Stimulated activated CD4-positive, alpha-beta T cell treated with anti-CD3 and anti-CD28 coated beads, Interleukin-4, amount 100 ng/mL, for 24 hours (primary cell): ENCODE results near the gene ZSWIM5.
A peak's percentile ranks its signal among the peaks of the same experiment; 100 is the strongest.
"Not testable (repeated sequence)": the region's sequence is repeated elsewhere in the genome, so short reads cannot be mapped to it uniquely, and the experiment has no call there.

Experiments
- DNase-seq: peaks from one replicate; pipeline ENCODE4 v3.0.0-alpha.2; 2020

Gene ZSWIM5

DNA sequence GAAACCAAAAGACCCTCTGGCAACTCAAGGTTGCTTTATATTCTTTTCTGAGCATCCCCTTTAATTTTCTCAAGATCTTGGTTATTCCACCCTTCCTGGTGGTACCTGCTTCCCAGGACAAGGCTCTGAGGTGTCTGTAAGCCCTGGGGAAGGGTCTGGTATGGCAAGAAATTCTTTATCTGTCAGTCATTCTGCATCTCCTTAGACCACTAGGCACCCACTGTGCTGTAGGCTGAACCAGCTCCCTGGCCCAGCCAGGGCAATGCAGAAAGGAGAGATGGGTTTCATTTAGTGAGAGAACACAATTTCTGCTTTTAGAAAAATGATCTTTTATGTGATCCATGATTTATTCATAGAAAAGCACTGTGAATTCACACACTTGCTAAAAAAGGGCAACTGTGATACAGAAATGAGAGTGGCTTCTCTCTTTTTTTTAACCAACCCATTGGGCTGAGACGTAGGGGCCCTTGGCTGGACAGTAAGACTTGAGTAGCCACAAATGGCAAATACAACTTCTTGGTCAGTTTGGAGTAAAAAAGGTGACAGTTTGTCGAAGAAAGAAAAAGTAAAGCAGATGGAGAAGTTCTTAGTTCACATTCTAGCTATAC is 190.2 kb downstream of the ZSWIM5 start:
- DNase-seq = no peak

DNA sequence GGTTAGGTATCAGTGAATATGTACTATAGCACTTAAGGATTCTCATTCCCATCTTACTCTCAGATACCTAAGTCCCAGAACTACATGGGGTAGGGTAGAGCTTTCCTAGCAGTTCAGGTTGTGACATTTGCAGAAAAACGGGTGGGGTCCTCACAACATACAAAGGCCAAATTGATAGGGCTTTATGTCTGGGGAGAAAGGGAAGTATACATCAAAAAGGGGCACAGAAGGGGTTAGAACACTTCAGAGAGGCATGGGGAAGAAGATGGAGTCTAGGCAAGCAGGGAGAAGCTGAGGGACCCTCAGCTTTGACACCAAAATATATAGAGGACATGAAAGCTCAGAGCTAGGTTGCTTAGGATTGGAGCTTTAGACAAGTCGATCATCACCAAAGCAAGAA is 190.7 kb downstream of the ZSWIM5 start:
- DNase-seq = no peak

DNA sequence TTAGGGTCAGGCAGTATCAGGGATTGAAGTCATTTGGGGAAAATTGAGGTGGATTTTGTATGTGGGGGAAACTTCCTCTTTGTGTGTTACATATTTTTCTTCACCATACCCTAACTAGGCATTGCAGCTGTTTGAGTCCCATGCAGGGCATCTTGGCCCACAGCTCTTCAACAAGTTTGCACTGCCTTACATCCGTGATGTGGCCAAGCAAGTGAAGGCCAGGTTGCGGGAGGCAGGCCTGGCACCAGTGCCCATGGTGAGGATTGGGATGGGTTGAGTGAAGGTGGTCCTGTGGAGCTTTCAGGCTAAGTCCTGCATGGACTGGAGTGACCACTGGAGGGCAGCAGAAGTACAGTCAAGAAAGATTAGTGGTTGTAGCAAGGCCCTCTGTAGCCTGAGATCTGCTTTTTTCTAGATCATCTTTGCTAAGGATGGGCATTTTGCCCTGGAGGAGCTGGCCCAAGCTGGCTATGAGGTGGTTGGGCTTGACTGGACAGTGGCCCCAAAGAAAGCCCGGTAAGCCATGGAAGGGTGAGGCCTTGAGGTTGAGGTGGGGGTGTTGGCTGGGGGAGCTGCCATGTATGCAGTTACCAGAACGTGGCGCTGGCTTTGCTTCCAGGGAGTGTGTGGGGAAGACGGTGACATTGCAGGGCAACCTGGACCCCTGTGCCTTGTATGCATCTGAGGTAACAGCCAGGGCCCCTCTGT is 191.9 kb downstream of the ZSWIM5 start:
- peak; percentile 85 for DNase-seq

DNA sequence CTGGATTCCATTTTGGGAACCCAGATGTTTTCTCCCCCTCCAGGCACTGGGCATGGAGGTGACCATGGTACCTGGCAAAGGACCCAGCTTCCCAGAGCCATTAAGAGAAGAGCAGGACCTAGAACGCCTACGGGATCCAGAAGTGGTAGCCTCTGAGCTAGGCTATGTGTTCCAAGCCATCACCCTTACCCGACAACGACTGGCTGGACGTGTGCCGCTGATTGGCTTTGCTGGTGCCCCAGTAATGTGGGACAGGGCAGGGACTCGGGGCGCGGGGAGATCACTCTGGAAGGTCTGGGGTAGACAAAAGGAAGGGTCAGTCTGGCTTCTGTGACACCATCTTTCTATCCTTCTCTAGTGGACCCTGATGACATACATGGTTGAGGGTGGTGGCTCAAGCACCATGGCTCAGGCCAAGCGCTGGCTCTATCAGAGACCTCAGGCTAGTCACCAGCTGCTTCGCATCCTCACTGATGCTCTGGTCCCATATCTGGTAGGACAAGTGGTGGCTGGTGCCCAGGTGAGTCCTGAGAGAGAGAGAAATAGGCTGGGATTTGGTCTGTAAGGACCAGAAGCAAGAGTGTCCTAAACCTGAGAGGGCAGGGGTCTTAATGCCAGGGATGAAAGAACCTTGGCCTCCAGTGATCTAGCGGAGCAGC is 192.7 kb downstream of the ZSWIM5 start:
- no peak for DNase-seq

DNA sequence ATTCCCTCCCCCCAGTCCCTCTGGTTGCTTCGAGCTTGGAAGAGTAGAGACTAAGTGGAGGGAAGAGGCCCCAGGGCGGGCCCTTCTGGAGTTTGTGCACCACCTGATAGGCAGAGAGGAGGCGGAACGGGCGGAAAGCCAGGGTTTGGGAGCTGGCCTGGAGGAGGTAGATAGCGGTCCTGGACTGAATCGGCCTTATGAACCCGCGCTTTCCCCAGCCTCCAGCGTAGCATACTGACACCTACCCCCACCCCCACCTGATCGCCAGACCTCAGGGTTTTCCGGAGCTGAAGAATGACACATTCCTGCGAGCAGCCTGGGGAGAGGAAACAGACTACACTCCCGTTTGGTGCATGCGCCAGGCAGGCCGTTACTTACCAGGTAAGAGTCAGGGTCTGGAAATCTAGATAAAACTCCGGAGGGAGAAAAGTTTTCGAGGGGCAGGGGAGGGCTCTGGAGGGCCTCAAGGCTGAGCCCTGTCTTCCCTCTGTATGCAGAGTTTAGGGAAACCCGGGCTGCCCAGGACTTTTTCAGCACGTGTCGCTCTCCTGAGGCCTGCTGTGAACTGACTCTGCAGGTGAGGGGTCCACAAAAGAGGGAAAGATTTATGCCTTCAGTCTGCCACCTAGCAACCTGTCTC is 193.6 kb downstream of the ZSWIM5 start:
- DNase-seq = peak; percentile 46

DNA sequence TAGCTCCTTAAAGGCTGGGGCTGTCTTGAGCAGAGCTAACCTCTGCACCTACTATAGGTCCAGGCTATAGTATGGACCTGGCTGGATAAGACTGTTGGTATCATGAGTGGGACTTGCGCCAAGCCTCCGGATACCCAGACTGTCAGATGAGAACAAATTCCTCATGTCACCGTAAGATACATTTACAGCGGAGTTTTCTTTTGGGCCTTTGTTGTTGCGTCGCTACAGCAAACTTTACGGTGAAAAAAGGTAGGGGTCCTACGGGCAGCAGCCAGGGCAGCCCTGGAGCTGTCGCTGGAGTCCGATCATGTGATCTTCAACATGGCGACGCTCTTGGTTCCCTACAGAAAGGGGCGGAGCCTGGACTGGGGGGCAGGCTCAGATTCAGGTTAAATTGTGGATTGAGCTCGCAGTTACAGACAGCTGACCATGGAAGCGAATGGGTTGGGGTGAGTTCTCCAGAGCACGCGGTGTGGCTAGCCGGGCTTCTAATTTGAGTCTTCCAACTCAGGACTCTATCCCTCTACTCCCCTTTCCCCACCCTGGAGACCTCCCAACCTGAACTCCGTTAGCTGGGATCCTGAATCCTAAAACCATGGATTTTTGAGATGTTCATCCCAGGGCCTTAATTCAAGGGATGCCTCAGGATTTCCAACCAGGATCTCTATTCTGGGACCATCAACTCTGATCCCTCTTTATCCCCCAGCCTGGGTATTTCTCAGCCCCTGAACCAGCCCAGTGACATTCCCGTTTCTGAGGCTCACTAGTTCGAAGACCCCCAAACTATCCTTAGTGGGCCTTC is 194.4 kb downstream of the ZSWIM5 start, which contains the start of gene UROD:
UROD (plus strand) TSS at position 418 of the 802 bp plus-strand sequence; CDS start at position 430, 12 bp downstream.
- DNase-seq = peak; percentile 91

DNA sequence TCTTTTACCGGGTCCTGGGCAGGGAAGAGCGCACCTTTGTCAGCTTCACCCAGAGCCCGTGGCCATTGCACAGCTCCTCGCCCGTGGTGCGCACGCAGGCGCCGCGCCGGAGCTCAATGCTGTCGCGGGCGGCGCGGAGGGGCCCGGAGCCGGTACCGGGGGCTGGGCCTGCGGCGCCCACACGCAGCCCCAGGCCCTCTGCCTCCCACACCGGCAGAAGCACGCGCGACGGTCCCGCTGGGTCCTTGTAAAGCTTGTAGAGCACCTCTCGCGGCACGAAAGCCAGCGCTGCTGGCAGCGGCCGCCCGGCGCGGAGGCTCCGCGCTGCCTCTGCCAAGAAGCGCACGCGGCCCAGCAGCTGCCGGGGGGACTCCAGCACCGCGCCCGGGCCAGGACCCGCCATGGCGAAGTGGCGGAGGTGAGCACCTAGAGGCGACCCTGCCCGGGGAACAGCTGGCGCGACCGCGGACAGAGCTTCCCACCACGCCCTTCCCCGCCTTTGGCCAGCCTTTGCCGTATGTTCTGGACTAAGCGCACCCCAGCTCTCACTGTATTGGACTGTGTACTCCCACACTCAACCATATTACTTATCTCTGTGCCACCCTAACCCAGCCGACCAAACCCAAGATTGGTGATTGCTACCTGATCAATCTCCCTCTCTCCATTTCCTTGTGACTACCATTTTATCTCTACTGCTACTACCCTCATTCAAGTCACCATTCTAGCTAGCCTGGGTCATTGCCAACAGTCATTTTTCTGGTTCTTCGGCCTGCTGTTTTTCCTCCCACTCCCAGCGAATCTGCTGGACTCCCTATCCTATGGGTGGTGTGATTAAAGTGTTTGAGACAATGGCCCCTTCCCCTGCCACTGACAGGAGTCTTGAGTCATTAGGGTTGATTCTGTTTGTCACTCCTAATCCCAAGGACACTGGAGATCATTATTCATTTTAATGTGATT is 195.3 kb downstream of the ZSWIM5 start, which contains the start of gene HECTD3:
HECTD3 (minus strand) TSS at position 470 of the 957 bp plus-strand sequence; CDS start at position 403, 67 bp downstream.
- peak; percentile 77 for DNase-seq

DNA sequence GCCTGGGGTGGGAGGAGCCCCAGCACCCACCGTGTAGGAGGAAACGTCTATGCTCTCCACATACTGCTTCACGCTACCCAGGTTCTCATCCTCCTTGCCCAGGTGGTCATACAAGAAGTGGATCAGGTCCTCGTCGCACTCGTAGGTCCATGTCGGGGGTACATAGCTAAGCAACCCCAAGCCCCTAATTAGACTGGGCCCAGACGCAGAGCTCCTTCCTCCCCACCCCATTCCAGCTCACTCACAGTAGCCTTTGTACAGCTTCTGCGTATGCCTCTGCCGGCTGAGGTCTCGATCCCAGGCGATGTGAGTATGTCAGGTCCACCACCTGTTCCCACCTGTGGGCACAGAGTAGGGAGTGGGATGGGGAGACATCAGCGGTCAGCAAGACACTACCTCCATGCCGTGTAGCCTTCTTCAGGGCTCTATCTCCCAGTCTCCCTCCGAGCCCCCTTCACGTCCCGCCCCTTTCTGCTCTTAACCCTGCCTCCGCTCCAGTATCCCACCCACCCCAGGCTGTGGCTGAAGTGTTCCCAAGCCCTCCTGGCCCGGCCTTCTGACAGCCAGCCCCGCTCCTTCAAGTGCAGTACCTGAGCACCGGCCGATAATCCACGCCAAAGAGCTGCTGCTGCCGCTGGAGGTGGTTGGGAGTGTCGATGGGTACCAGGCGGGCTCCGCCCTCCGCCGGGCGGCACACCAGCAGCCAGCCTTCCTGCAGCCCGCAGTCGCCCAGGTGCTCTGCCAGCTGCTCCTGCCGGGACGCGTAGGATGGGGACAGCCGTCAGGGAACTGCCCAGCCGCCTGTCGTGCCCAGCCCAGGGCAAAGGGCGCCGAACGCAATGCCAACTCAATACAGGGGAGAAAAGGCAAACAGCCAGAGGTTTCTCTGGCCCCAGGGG is 196.2 kb downstream of the ZSWIM5 start:
- DNase-seq = peak; percentile 36

DNA sequence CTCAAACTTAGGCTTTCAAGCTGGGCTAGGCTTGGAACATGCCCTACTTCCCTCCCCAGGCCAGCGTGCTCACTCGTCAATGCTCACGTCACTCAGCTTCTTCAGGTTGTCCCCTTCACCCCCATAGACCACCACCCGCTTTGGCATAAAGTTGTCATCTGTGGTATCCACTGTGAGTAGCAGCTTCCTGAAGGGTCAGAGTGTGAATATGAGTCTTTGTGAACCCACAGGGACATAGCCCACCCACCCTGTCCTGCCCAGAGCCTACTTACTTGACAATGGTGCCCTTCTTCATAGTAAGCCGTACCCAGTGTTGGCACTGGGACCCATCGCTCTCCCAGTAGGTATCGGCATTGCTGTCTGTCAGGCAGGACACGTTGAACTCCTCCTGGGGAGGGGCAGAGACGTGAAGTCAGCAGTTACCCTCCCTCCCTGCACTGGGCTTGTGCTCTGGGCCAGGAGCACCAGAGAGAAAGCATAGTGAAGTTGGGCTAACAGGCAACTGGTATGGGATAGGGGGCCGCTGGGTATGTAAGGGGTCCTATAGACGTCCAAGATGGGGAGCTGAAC is 197.0 kb downstream of the ZSWIM5 start:
- no peak for DNase-seq

DNA sequence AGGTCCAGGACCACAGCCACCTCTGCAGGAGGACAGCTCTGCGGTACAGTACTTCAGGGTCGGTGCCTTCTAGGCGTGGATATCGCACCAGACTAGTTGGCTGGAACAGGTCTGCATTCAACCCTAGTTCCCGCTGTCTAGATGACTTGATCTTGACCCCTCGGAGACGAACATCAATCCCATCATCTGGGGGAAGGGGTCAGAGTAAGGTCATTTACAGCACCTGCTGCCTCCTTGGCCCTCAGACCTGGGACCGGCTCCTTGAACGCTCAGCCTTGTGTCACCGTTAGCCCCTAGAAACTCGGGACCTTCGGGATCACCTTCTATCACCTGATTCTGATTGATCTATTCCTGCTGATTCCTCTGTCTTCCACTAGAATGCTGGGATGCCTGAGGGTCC is 197.9 kb downstream of the ZSWIM5 start:
- no peak for DNase-seq

DNA sequence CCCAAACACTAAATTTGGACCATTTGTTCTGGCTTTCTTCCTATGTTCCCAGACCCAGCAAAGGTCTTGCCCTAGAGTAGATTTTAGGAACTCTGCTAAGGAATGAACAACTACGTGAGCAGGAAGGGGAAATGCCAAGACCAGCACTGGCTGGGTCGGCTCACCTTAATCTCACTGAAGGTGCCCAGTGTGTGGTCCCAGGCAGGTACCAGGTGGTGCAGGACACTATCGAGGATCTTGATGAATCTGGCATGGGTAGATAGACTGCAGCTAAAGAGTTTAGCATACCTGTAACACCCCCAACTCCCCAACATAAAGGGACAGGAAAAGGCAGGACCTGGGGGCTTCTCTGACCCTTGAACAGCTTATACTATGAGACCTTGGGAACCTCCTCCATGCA is 198.3 kb downstream of the ZSWIM5 start:
- no peak for DNase-seq

DNA sequence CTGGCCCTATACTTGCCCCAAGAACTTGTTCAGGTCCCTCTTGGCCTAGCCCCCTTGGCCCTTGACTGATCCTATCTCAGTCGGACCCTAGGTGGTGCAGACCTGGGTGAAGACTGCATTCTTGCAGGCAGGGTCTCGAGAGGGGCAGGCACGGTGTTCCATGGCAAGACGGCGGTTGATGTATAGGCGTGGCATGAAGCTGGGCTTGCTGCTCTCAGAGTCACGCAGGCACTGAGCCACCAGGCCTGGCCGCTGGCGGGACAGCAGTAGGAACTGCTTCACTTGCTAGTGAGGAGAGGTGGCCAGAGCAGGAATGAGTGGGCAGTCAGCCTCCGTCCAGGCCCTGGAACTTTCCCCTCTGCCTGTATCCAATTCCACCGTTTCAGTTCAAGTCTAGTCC is 199.1 kb downstream of the ZSWIM5 start:
- DNase-seq = no peak

DNA sequence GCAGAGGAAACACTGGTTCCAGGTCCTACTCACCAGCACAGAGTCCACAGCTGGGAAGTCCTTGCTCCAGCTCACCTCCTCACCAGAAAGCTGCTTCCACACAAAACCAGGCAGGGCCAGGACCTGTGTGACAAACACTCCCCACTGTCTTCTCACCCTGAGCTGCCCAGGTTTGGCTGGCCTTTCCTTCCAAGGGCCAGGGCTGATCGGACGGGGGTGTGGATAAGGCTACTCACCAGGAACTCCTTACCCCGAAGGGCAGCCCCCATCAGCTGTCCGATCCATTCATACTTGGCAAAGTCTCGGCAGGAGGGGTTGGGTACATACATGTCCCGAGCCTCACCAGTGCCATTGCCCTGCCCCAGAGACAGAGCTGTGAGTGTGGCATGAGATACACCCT is 200.6 kb downstream of the ZSWIM5 start:
- no peak for DNase-seq

DNA sequence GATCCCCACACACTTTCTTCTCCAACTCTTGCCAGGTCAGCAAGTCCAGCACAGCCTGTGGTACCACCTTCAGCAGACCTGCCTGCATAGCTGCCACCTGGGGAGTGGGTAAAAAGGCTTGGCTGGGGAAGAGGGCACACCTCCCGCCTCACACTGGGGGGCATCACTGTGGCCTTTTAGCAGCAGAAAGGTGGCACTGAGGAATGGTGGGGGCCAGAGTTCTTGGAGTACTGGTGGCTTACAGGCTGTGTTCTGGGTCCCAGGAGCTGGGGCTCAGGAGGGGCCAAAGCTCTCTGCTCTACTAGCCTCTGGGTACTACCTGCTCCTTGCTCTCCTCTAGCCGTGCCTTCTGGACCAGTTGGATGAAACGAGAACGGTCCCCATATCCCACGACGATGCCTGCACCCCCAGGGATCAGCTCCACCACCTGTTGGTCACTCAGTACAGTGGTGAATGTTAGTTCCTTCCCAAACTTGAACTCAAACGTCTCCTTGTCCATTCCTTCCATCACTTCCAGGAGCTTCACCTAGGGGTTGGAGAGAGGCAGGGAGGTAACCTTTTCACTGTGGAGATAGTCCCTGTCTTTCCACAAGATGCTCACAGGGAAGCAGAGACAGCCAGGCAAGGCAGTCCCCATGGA is 202.0 kb downstream of the ZSWIM5 start:
- DNase-seq = no peak

DNA sequence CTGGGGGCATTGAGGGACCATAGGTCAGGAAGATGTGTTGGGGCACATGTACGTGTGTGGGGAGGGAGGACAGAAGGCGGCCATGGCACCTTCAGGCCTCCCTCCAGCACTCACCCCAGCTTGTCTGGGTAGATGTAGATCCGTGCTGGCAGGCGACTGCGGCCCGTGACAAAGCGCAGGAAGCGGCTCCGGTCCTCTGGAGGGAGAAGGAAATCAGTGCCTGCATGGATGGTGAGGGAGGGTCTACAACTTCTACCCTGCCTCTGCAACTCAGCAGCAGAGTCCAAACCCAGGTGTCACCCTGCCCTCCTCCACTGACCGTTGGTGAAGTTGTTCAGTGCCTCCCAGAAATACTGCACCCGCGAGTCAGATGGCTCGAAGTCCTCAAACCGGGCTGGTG is 202.7 kb downstream of the ZSWIM5 start:
- no peak for DNase-seq

DNA sequence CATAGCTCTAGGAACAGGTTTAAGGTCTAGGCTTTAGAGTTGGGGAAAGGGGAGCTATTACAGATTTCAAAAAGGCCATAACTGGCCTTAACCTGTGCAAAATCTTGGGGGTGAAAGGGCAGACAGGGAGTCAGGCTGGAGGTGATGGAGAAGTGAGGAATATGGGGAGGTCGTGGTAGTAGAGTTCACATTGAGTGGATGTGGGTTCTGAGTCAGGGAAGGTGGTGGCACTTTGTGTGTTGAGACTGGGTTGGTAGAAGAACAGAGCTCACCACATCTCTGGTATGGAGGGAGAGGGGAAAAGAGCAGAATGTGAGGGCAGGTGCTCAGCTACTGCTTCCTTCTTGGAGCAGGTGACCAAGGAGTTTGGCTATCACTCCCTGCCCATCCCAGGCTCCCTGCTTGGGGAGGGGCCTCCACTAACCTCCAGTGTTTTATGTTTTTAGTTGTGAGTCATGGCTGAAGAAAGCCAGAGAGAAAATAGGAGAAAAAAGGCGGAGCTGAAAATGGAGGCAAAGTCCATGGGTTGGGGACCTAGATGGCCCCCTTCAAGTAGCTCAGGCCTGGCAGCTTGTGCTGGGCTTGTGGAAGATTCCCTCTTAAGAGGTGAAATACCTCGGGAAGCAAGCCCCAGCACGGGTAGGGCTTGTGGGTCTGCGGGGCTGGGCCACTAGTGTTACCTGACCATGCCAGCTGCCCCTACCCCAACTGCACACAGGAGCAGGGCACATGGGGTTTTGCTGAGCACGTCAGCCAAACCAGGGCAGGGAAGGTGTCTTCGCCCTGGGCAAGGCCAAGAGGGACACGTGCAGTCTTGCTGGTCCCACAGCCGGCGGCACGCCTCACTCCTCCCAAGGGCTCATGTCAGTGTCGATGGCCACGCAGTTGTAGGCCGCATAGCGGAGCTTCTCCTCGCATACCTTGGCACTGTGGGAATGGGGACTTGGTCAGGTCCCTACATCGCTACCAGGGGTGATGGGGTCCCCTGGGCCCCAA is 203.5 kb downstream of the ZSWIM5 start:
- no peak for DNase-seq

DNA sequence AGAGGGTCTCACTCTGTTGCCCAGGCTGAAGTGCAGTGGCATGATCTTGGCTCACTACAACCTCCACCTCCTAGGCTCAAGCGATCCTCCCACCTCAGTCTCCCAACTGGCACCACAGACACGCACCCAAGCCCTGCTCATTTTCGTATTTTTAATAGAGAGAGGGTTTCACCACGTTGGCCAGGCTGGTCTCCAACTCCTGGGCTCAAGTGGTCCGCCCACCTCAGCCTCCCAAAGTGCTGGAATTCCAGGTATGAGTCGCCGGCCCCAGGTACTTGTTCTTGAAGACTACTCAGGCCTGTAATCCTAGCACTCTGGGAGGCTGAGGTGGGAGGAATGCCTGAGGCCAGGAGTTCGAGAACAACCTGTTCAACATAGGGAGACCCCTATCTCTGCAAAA is 204.8 kb downstream of the ZSWIM5 start:
- not testable (repeated sequence) for DNase-seq

DNA sequence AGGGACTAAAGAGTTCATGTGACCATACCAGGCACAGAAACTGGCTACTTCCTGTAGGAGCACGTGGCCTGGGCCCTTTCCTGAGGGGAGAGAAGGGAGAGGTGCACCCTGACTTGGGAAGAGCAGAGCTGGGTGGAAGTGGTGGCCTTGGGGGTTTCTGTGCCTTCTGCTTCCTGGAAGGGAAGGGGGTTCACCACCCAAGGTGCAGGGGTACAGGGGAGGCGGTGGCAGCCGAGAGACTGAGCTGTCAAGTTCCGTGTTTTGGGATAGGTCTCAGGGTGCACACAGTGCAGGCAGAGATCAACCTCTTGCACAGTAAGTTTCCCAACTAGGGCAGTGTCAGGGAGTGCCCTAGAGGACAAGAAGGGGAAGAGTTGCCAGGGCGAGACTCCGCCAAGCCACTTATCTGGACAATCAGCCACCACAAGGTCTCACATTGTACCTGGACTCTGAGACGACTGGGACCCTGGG is 205.4 kb downstream of the ZSWIM5 start:
- DNase-seq = no peak
